Measurements from ENCODE around the gene CDKAL1. TPM values are rescaled to one million over a fixed set of nuclear protein-coding genes. Genes with fewer than 3 reads are reported as not detected.

The CDKAL1 gene
- total and polyA plus RNA-seq, 11 donors, result 3.2 to 14.3 (median 9.3) TPM

GRCh38 chr6:20850686-20851416 is 316.6 kb downstream of the CDKAL1 start:
- Histone ChIP-seq H3K4me3 (no peak overlapping the region), H3K27me3 (no peaks in the 10 kb centered on the region), H3K4me1 (peaks cover 0 to 4% (median 0%) of the 10 kb centered on the region in 12 donors), H3K27ac (no peak overlapping the region), H3K9me3 (no peaks in the 10 kb centered on the region), H3K36me3 (no peaks in the 10 kb centered on the region)
- DNase-seq (no peak), ATAC-seq (no peak)
- WGBS, 4 donors, result 84 to 92% (median 87%) methylated on average over 2 of the region's 2 CpGs
- intact Hi-C loops (cut with DNase I), result no loop called here
- no peak for TF ChIP-seq POLR2A (IDR thresholded peaks at IDR 0.05)
- TF ChIP-seq, protein P1, sequence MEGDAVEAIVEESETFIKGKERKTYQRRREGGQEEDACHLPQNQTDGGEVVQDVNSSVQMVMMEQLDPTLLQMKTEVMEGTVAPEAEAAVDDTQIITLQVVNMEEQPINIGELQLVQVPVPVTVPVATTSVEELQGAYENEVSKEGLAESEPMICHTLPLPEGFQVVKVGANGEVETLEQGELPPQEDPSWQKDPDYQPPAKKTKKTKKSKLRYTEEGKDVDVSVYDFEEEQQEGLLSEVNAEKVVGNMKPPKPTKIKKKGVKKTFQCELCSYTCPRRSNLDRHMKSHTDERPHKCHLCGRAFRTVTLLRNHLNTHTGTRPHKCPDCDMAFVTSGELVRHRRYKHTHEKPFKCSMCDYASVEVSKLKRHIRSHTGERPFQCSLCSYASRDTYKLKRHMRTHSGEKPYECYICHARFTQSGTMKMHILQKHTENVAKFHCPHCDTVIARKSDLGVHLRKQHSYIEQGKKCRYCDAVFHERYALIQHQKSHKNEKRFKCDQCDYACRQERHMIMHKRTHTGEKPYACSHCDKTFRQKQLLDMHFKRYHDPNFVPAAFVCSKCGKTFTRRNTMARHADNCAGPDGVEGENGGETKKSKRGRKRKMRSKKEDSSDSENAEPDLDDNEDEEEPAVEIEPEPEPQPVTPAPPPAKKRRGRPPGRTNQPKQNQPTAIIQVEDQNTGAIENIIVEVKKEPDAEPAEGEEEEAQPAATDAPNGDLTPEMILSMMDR (IDR thresholded peaks at IDR 0.05), result no peak

GRCh38 chr6:20851795-20852194 is 317.5 kb downstream of the CDKAL1 start:
- no peak for ATAC-seq
- H3K27me3 ChIP-seq, result no peaks in the 10 kb centered on the region
- WGBS, 4 donors, result 91 to 96% (median 95%) methylated on average over 1 of the region's 1 CpG
- H3K36me3 ChIP-seq, result no peaks in the 10 kb centered on the region
- H3K4me1 ChIP-seq, result peaks cover 0 to under 1% (median 0%) of the 10 kb centered on the region in 12 donors
- intact Hi-C loops (cut with DNase I), result no loop called here
- H3K4me3 ChIP-seq, result no peak overlapping the region
- DNase-seq, result no peak
- H3K27ac ChIP-seq, result no peak overlapping the region
- TF ChIP-seq, protein P1 (IDR thresholded peaks at IDR 0.05), result no peak
- TF ChIP-seq POLR2A (IDR thresholded peaks at IDR 0.05), result no peak
- no peaks in the 10 kb centered on the region for H3K9me3 ChIP-seq

GRCh38 chr6:20853828-20854227 is 319.6 kb downstream of the CDKAL1 start:
- no peaks in the 10 kb centered on the region for H3K27me3 ChIP-seq
- 75 to 89% (median 79%) methylated on average over 3 of the region's 3 CpGs for WGBS, 4 donors
- intact Hi-C loops (cut with DNase I), result no loop called here
- no peaks in the 10 kb centered on the region for H3K9me3 ChIP-seq
- no peaks in the 10 kb centered on the region for H3K4me1 ChIP-seq
- DNase-seq (no peak), ATAC-seq (no peak)
- TF ChIP-seq POLR2A (IDR thresholded peaks at IDR 0.05), result no peak
- TF ChIP-seq, protein P1 (IDR thresholded peaks at IDR 0.05), result no peak
- H3K4me3 ChIP-seq, result no peak overlapping the region
- no peak overlapping the region for H3K27ac ChIP-seq
- H3K36me3 ChIP-seq, result no peaks in the 10 kb centered on the region

DNA sequence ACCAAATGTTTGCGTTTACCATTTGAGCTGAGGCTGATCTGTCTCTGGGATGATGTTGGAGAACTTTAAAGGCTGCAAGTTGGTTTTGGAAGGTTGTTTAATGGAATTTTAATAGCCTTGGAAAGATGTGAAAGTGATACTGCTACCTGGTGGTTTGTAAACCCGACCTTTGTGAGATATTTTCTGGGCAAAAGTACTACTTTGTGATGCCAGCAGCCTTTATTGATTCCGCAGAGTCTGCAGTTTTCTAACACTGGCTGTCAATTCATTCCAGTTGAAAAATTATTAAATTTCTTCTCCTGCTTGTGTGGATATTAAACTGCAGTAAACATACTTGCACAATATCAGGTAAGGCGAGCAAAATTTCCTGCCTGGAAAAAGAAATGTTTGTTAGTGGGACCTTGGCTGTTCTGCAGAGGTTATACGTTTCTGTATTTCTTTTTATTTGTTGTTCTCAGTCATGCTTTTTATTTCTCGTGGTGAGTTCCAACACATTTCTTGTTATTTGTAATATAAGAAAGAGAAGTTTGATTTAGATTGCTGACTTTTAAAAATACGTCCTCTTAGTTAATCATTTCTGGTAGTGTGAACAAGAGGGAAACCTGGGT is 322.5 kb downstream of the CDKAL1 start:
- Histone ChIP-seq H3K4me3 (no peak overlapping the region), H3K27me3 (no peaks in the 10 kb centered on the region), H3K4me1 (no peaks in the 10 kb centered on the region), H3K36me3 (no peaks in the 10 kb centered on the region), H3K27ac (no peak overlapping the region), H3K9me3 (no peaks in the 10 kb centered on the region)
- ATAC-seq (no peak), DNase-seq (no peak)
- WGBS, 4 donors, result 92 to 97% (median 95%) methylated on average over 7 of the region's 7 CpGs
- no peak for TF ChIP-seq POLR2A (IDR thresholded peaks at IDR 0.05)
- TF ChIP-seq, protein P1 (IDR thresholded peaks at IDR 0.05), result no peak
- intact Hi-C loops (cut with DNase I), result no loop called here
